ENCODE measurements around the gene TMC4.

GRCh38 chr19:54199401-54199800, 26.4 kb upstream of the TMC4 start:
- TF ChIP-seq CTCF (IDR thresholded peaks at IDR 0.05; ENCODE audit: poor library complexity) (no peak), EZH2phosphoT487 (IDR thresholded peaks at IDR 0.05; ENCODE audit: low read depth, severe bottlenecking, unreplicated experiment) (no peak)

Data from hepatocyte (in vitro differentiated cells).